ENCODE data around the gene FKBP1A.

- TF ChIP-seq, protein P1, sequence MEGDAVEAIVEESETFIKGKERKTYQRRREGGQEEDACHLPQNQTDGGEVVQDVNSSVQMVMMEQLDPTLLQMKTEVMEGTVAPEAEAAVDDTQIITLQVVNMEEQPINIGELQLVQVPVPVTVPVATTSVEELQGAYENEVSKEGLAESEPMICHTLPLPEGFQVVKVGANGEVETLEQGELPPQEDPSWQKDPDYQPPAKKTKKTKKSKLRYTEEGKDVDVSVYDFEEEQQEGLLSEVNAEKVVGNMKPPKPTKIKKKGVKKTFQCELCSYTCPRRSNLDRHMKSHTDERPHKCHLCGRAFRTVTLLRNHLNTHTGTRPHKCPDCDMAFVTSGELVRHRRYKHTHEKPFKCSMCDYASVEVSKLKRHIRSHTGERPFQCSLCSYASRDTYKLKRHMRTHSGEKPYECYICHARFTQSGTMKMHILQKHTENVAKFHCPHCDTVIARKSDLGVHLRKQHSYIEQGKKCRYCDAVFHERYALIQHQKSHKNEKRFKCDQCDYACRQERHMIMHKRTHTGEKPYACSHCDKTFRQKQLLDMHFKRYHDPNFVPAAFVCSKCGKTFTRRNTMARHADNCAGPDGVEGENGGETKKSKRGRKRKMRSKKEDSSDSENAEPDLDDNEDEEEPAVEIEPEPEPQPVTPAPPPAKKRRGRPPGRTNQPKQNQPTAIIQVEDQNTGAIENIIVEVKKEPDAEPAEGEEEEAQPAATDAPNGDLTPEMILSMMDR (IDR thresholded peaks at IDR 0.05; ENCODE audit: extremely low read depth in 1 of 2, insufficient read depth in 1 of 2, low read depth in 1 of 2, low read length in 2 of 2), result no peak
- TF ChIP-seq EZH2 (IDR thresholded peaks at IDR 0.05; ENCODE audit: borderline replicate concordance, low read depth, low read length, severe bottlenecking) (no peak), POLR2AphosphoS5 (IDR thresholded peaks at IDR 0.05; ENCODE audit: insufficient read depth, low read depth, low read length) (no peak), POLR2A (IDR thresholded peaks at IDR 0.05; ENCODE audit: low read depth, low read length) (no peak), FOS (IDR thresholded peaks at IDR 0.05; ENCODE audit: borderline replicate concordance, insufficient read depth, low read length) (no peak), JUN (IDR thresholded peaks at IDR 0.05; ENCODE audit: borderline replicate concordance, insufficient read depth, insufficient read length, low read depth) (no peak)
- TF ChIP-seq, protein P2, sequence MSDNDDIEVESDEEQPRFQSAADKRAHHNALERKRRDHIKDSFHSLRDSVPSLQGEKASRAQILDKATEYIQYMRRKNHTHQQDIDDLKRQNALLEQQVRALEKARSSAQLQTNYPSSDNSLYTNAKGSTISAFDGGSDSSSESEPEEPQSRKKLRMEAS (IDR thresholded peaks at IDR 0.05; ENCODE audit: insufficient read depth, insufficient read length), result no peak
These were observed 3.8 kb upstream of the FKBP1A start for GRCh38 chr20:1396702-1397101.

Measured in endothelial cell of umbilical vein (primary cell).